ENCODE measurements around the gene MAP3K6.

DNA sequence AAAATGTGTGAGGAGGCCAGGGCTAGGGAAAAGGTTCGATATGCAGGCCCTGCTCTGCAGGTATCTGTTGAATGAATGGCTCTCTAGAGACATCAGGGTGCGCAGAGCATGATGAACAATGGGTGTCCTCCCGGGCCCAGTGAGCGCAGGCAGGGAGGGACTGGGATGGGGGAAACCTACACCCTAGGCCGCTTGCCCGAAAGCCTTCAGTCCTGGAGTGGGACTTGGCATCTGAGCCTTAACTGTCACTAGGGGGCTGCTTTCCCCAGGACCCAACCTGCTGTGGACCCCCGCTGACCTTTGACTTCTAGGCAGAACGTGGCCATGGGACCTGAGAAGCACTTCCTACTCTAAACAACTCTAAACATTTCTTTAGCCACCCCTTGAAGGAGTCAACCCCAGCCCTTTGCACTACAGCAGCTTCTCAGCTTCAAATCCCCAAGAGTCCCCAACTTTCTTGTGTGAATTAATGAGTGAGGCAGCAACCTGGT lies 444 bp upstream of the MAP3K6 start:
- TF ChIP-seq, protein P1, sequence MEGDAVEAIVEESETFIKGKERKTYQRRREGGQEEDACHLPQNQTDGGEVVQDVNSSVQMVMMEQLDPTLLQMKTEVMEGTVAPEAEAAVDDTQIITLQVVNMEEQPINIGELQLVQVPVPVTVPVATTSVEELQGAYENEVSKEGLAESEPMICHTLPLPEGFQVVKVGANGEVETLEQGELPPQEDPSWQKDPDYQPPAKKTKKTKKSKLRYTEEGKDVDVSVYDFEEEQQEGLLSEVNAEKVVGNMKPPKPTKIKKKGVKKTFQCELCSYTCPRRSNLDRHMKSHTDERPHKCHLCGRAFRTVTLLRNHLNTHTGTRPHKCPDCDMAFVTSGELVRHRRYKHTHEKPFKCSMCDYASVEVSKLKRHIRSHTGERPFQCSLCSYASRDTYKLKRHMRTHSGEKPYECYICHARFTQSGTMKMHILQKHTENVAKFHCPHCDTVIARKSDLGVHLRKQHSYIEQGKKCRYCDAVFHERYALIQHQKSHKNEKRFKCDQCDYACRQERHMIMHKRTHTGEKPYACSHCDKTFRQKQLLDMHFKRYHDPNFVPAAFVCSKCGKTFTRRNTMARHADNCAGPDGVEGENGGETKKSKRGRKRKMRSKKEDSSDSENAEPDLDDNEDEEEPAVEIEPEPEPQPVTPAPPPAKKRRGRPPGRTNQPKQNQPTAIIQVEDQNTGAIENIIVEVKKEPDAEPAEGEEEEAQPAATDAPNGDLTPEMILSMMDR (IDR thresholded peaks at IDR 0.05) = no peak
- no peak for TF ChIP-seq POLR2AphosphoS5 (IDR thresholded peaks at IDR 0.05)
- no peak for TF ChIP-seq EP300 (IDR thresholded peaks at IDR 0.05)
- TF ChIP-seq POLR2A (IDR thresholded peaks at IDR 0.05) = no peak
